PC-9 (cell line): ENCODE measurements around the gene SUMF1.

Experiments used
- EZH2 ChIP-seq: fragments of 200-600 bp; sonication (generic); IDR thresholded peaks from 2 replicates; pipeline ENCODE4 v1.8.0; 2017; ENCODE audit warnings: antibody characterized with exemption, low read depth
- TF ChIP-seq, protein P1 (sequence below): fragments of 200-600 bp; sonication (generic); conservative IDR thresholded peaks from 2 replicates; pipeline ENCODE4 v1.6.1; 2017; ENCODE audit warnings: mixed run types, antibody characterized with exemption, mild to moderate bottlenecking, moderate library complexity

- TF ChIP-seq, protein P1, sequence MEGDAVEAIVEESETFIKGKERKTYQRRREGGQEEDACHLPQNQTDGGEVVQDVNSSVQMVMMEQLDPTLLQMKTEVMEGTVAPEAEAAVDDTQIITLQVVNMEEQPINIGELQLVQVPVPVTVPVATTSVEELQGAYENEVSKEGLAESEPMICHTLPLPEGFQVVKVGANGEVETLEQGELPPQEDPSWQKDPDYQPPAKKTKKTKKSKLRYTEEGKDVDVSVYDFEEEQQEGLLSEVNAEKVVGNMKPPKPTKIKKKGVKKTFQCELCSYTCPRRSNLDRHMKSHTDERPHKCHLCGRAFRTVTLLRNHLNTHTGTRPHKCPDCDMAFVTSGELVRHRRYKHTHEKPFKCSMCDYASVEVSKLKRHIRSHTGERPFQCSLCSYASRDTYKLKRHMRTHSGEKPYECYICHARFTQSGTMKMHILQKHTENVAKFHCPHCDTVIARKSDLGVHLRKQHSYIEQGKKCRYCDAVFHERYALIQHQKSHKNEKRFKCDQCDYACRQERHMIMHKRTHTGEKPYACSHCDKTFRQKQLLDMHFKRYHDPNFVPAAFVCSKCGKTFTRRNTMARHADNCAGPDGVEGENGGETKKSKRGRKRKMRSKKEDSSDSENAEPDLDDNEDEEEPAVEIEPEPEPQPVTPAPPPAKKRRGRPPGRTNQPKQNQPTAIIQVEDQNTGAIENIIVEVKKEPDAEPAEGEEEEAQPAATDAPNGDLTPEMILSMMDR: no peak
- no peak for TF ChIP-seq EZH2
These were observed 8.1 kb downstream of the SUMF1 start for GRCh38 chr3:4458961-4459360.
